Right lobe of liver (tissue), 4 donors: ENCODE measurements around the gene BUB1B.

Experiments
- CTCF ChIP-seq, 4 donors: fragments of 200-600 bp in 3 of 4; fragments of 450-650 bp in 1 of 4; IDR thresholded peaks; one replicate each; pipeline versions ENCODE4 v1.5.1 to v1.8.0; 2016 to 2022; ENCODE audit warnings: antibody characterized with exemption in 4 of 4, mild to moderate bottlenecking in 2 of 4
- POLR2A ChIP-seq: fragments of 450-650 bp; IDR thresholded peaks from one replicate; pipeline ENCODE4 v1.6.1; 2017; ENCODE audit warnings: antibody characterized with exemption, mild to moderate bottlenecking
- donor health status: DM: no; HTN: no; CAD: no.
- donor health status: DM: no; HTN: no; CAD: no.
- donor health status: DM: no; HTN: yes; CAD: no.

- no peak for TF ChIP-seq CTCF (IDR thresholded peaks at IDR 0.05)
- TF ChIP-seq POLR2A = no peak
Measured at GRCh38 chr15:40151499-40151898, 9.4 kb upstream of the BUB1B start.
